ENCODE measurements around the gene CXCL1. TPM values are rescaled to one million over a fixed set of nuclear protein-coding genes. Genes with fewer than 3 reads are reported as not detected.

Gene CXCL1
- total RNA-seq, 2 donors from 2014 or later: 8.4 to 19.6 TPM

GRCh38 chr4:73918058-73918457, 48.9 kb downstream of the CXCL1 start:
- no peak for DNase-seq
- Histone ChIP-seq H3K4me1 (peaks cover 4% of the 10 kb centered on the region), H3K27ac (no peak overlapping the region), H3K9me3 (no peaks in the 10 kb centered on the region), H3K36me3 (no peaks in the 10 kb centered on the region), H3K27me3 (no peaks in the 10 kb centered on the region), H3K9ac (ENCODE audit: low read depth in 2 of 2, low read length in 2 of 2) (no peak overlapping the region), H3K4me3 (no peak overlapping the region)
- TF ChIP-seq CTCF (IDR thresholded peaks at IDR 0.05): no peak
- intact Hi-C loops (cut with DNase I): no loop called here

GRCh38 chr4:73919691-73920090, 50.5 kb downstream of the CXCL1 start:
- H3K9ac ChIP-seq (ENCODE audit: low read depth in 2 of 2, low read length in 2 of 2): no peak overlapping the region
- H3K27me3 ChIP-seq: no peaks in the 10 kb centered on the region
- H3K27ac ChIP-seq: no peak overlapping the region
- TF ChIP-seq CTCF (IDR thresholded peaks at IDR 0.05): no peak
- H3K4me1 ChIP-seq: peaks cover 4% of the 10 kb centered on the region
- H3K36me3 ChIP-seq: no peaks in the 10 kb centered on the region
- intact Hi-C loops (cut with DNase I): loop anchor here (10.0 kb wide), 1 partner anchor 255 kb away; no protein-coding TSS in a partner anchor
- no peak overlapping the region for H3K4me3 ChIP-seq
- no peak for DNase-seq
- H3K9me3 ChIP-seq: no peaks in the 10 kb centered on the region

Other genes with a start within 250 kb of the CXCL1 start
- gene RASSF6, start 249.0 kb upstream of the CXCL1 start, total RNA-seq: 10 to 100 TPM; 13.8 to 38.9 TPM
- 1 to 10 TPM in 1 of 2 donors, under 1 TPM in 1; 0.89 to 4.7 TPM for gene CXCL8, start 128.8 kb upstream of the CXCL1 start, total RNA-seq
- gene CXCL6, start 32.7 kb upstream of the CXCL1 start, total RNA-seq: under 1 TPM; 0.32 to 0.42 TPM
- gene PF4V1, start 16.1 kb upstream of the CXCL1 start, total RNA-seq: not detected
- gene PF4, start 112.6 kb downstream of the CXCL1 start, total RNA-seq: 1 to 10 TPM; 1.1 to 1.2 TPM
- not detected for gene PPBP, start 118.8 kb downstream of the CXCL1 start, total RNA-seq
- 1 to 10 TPM in 1 of 2 donors, under 1 TPM in 1; 0.13 to 1.0 TPM for gene CXCL5, start 129.3 kb downstream of the CXCL1 start, total RNA-seq
- 10 to 100 TPM; 17.5 to 20.2 TPM for gene CXCL3, start 169.3 kb downstream of the CXCL1 start, total RNA-seq
- 1 to 10 TPM; 7.5 TPM for gene CXCL2, start 229.8 kb downstream of the CXCL1 start, total RNA-seq

Measured in colonic mucosa (tissue), 4 donors.